BLaER1 treated with 17β-estradiol and CSF1 and Interleukin-3, amounts not matched to agents 10 nM and 100 nM (cell line): ENCODE data around the gene LMO7.
"Not testable (repeated sequence)": the region's sequence is repeated elsewhere in the genome, so short reads cannot be mapped to it uniquely, and the experiment has no call there.

ENCODE experiments used
- H3K27ac ChIP-seq, 11 experiments: shearing (Covaris generic); formaldehyde crosslinking; 2 replicates each; pipeline ENCODE4 v1.8.1; 2022
- H3K27me3 ChIP-seq, 11 experiments: shearing (Covaris generic); formaldehyde crosslinking; 2 replicates each; pipeline ENCODE4 v1.8.1; 2022
- H3K36me3 ChIP-seq, 11 experiments: shearing (Covaris generic); formaldehyde crosslinking; 2 replicates each; pipeline ENCODE4 v1.8.1; 2022
- H3K4me1 ChIP-seq, 10 experiments: shearing (Covaris generic); formaldehyde crosslinking; 2 replicates each; pipeline ENCODE4 v1.8.1; 2022
- H3K4me2 ChIP-seq, 11 experiments: shearing (Covaris generic); formaldehyde crosslinking; 2 replicates each; pipeline ENCODE4 v1.8.1; 2022
- H3K4me3 ChIP-seq, 10 experiments: shearing (Covaris generic); formaldehyde crosslinking; 2 replicates each; pipeline ENCODE4 v1.8.1; 2022
- H3K9ac ChIP-seq, 11 experiments: shearing (Covaris generic); formaldehyde crosslinking; 2 replicates each; pipeline ENCODE4 v1.8.1; 2022
- H3K9me3 ChIP-seq, 11 experiments: shearing (Covaris generic); formaldehyde crosslinking; replicated peaks in 1 of 11; 2 replicates each; pipeline ENCODE4 v1.8.1; 2022
- H4K20me1 ChIP-seq, 11 experiments: shearing (Covaris generic); formaldehyde crosslinking; 2 replicates each; pipeline ENCODE4 v1.8.1; 2022
- Cebpa-rat ChIP-seq, 11 experiments: shearing (Covaris generic); IDR thresholded peaks; 2 replicates each; pipeline ENCODE4 v1.8.1; 2022

LMO7 gene

GRCh38 chr13:75776550-75776949, 140.4 kb downstream of the LMO7 start:
- Histone ChIP-seq H4K20me1 (no peaks in the 10 kb centered on the region), H3K27ac (no peak overlapping the region), H3K4me3 (no peak overlapping the region), H3K4me2 (peak overlapping the region in 7 of 11 experiments; percentile 16 to 67 (median 45); a peak in 13 of 22 replicates), H3K9ac (no peak overlapping the region), H3K9me3 (peaks cover 16 to 29% (median 23%) of the 10 kb centered on the region in 11 experiments), H3K27me3 (no peaks in the 10 kb centered on the region), H3K36me3 (no peaks in the 10 kb centered on the region), H3K4me1 (peaks cover 0 to 19% (median 8%) of the 10 kb centered on the region in 10 experiments; a peak in 10 of 20 replicates)
- TF ChIP-seq Cebpa-rat (IDR thresholded peaks at IDR 0.05) = no peak

GRCh38 chr13:75779393-75779792, 143.3 kb downstream of the LMO7 start:
- TF ChIP-seq Cebpa-rat (IDR thresholded peaks at IDR 0.05) = no peak
- H3K4me1 ChIP-seq = peaks cover 0 to 19% (median 8%) of the 10 kb centered on the region in 10 experiments; a peak in 10 of 20 replicates
- H3K4me3 ChIP-seq = no peak overlapping the region
- no peaks in the 10 kb centered on the region for H3K36me3 ChIP-seq
- H3K9ac ChIP-seq = no peak overlapping the region
- no peak overlapping the region for H3K27ac ChIP-seq
- H3K9me3 ChIP-seq = peaks cover 16 to 34% (median 23%) of the 10 kb centered on the region in 11 experiments
- no peaks in the 10 kb centered on the region for H3K27me3 ChIP-seq
- H3K4me2 ChIP-seq = no peak overlapping the region
- H4K20me1 ChIP-seq = no peaks in the 10 kb centered on the region

- H3K4me3 ChIP-seq, H4K20me1 ChIP-seq, H3K27me3 ChIP-seq, H3K4me2 ChIP-seq, H3K36me3 ChIP-seq, H3K27ac ChIP-seq, H3K9ac ChIP-seq: not testable (repeated sequence)
- H3K4me1 ChIP-seq = peaks cover 0 to 19% (median 8%) of the 10 kb centered on the region in 10 experiments; a peak in 10 of 20 replicates
- H3K9me3 ChIP-seq = peaks cover 16 to 34% (median 23%) of the 10 kb centered on the region in 11 experiments
These were observed 144.0 kb downstream of the LMO7 start for GRCh38 chr13:75780103-75780502.

- peaks cover 16 to 34% (median 23%) of the 10 kb centered on the region in 11 experiments for H3K9me3 ChIP-seq
These were observed 146.9 kb downstream of the LMO7 start for GRCh38 chr13:75782985-75783384.

GRCh38 chr13:75784003-75784402, 147.9 kb downstream of the LMO7 start:
- no peaks in the 10 kb centered on the region for H3K4me1 ChIP-seq
- no peaks in the 10 kb centered on the region for H4K20me1 ChIP-seq
- H3K4me2 ChIP-seq = no peak overlapping the region
- TF ChIP-seq Cebpa-rat (IDR thresholded peaks at IDR 0.05) = no peak
- H3K27me3 ChIP-seq = no peaks in the 10 kb centered on the region
- peaks cover 10 to 25% (median 18%) of the 10 kb centered on the region in 11 experiments for H3K9me3 ChIP-seq
- H3K9ac ChIP-seq = no peak overlapping the region
- no peak overlapping the region for H3K27ac ChIP-seq
- no peaks in the 10 kb centered on the region for H3K36me3 ChIP-seq
- no peak overlapping the region for H3K4me3 ChIP-seq

More at GRCh38 chr13:75782985-75783384, 146.9 kb downstream of the LMO7 start:
- TF ChIP-seq Cebpa-rat (IDR thresholded peaks at IDR 0.05) = no peak
- no peak overlapping the region for H3K9ac ChIP-seq
- no peaks in the 10 kb centered on the region for H3K27me3 ChIP-seq
- no peaks in the 10 kb centered on the region for H4K20me1 ChIP-seq
- no peak overlapping the region for H3K4me3 ChIP-seq
- H3K36me3 ChIP-seq = no peaks in the 10 kb centered on the region
- no peaks in the 10 kb centered on the region; a peak in 1 of 20 replicates for H3K4me1 ChIP-seq
- H3K27ac ChIP-seq = no peak overlapping the region
- H3K4me2 ChIP-seq = no peak overlapping the region

GRCh38 chr13:75785130-75785529, 149.0 kb downstream of the LMO7 start:
- Histone ChIP-seq H3K27ac (no peak overlapping the region), H4K20me1 (no peaks in the 10 kb centered on the region), H3K9me3 (peaks cover 2 to 14% (median 7%) of the 10 kb centered on the region in 11 experiments), H3K9ac (no peak overlapping the region), H3K4me3 (no peak overlapping the region), H3K4me2 (no peak overlapping the region), H3K36me3 (no peaks in the 10 kb centered on the region), H3K4me1 (no peaks in the 10 kb centered on the region), H3K27me3 (no peaks in the 10 kb centered on the region)
- no peak for TF ChIP-seq Cebpa-rat (IDR thresholded peaks at IDR 0.05)

GRCh38 chr13:75787249-75787928, 151.3 kb downstream of the LMO7 start:
- Histone ChIP-seq H3K27ac (no peak overlapping the region), H3K4me1 (no peaks in the 10 kb centered on the region), H4K20me1 (no peaks in the 10 kb centered on the region), H3K4me3 (no peak overlapping the region), H3K27me3 (no peaks in the 10 kb centered on the region), H3K9ac (no peak overlapping the region), H3K4me2 (no peak overlapping the region), H3K36me3 (no peaks in the 10 kb centered on the region), H3K9me3 (peaks cover 0 to 3% (median 0%) of the 10 kb centered on the region in 11 experiments; a peak in 3 of 22 replicates)
- no peak for TF ChIP-seq Cebpa-rat (IDR thresholded peaks at IDR 0.05)

DNA sequence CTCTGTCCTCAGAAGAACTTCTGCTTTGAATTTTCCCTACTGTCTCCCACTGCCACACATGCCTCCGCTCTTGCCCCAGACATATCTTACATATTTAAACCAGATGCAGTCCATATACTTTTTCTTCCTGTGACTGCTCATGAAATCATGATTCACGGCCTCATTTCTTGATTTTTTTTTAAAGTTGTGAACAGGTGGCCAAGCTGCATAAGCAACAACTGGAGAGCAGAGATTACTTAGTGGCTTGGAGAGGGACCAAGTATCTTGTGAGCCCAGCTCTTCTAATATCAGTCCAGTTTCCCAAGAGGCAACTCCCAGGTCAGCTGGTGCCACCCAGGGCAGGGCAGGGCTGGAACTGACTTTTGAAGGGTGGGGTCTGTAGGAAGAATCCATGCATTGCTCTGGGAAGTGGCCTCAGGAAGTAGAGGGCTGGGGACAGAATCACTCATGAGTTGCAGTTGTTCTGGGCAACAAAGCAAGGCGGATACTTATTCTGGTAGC, 152.4 kb downstream of the LMO7 start:
- no peak overlapping the region for H3K9ac ChIP-seq
- no peaks in the 10 kb centered on the region for H3K4me1 ChIP-seq
- H4K20me1 ChIP-seq = no peaks in the 10 kb centered on the region
- no peak overlapping the region for H3K4me2 ChIP-seq
- H3K27me3 ChIP-seq = no peaks in the 10 kb centered on the region
- H3K4me3 ChIP-seq = no peak overlapping the region
- no peak for TF ChIP-seq Cebpa-rat (IDR thresholded peaks at IDR 0.05)
- no peaks in the 10 kb centered on the region for H3K9me3 ChIP-seq
- H3K36me3 ChIP-seq = no peaks in the 10 kb centered on the region
- no peak overlapping the region for H3K27ac ChIP-seq

- Histone ChIP-seq H3K4me3 (no peak overlapping the region), H3K27me3 (no peaks in the 10 kb centered on the region), H3K9ac (no peak overlapping the region), H4K20me1 (no peaks in the 10 kb centered on the region), H3K36me3 (no peaks in the 10 kb centered on the region), H3K4me1 (no peaks in the 10 kb centered on the region), H3K9me3 (no peaks in the 10 kb centered on the region), H3K27ac (no peak overlapping the region), H3K4me2 (no peak overlapping the region)
- TF ChIP-seq Cebpa-rat (IDR thresholded peaks at IDR 0.05) = no peak
These were observed 153.5 kb downstream of the LMO7 start for GRCh38 chr13:75789451-75790197.
